IPS DF 6.9 (cell line): Measurements from ENCODE around the gene TMSB15C.
"Not testable (repeated sequence)": the region's sequence is repeated elsewhere in the genome, so short reads cannot be mapped to it uniquely, and the experiment has no call there.

Experiments used
- DNase-seq: peaks from one replicate; pipeline ENCODE4 v3.0.0-alpha.2; 2013; ENCODE audit warnings: low read depth, low spot score
- H3K27ac ChIP-seq: one replicate; pipeline ENCODE4 v1.5.1; 2013; ENCODE audit warnings: low read length, control low read depth
- H3K27me3 ChIP-seq: 2 replicates; pipeline ENCODE4 v1.6.1; 2013; ENCODE audit warnings: mild to moderate bottlenecking, low read length; ENCODE audit not compliant: control insufficient read depth, insufficient read depth
- H3K36me3 ChIP-seq: 2 replicates; pipeline ENCODE4 v1.6.1; 2013; ENCODE audit warnings: low read length; ENCODE audit not compliant: control insufficient read depth, insufficient read depth
- H3K4me1 ChIP-seq: 2 replicates; pipeline ENCODE4 v1.6.1; 2013; ENCODE audit warnings: low read length; ENCODE audit not compliant: control insufficient read depth, insufficient read depth
- H3K4me3 ChIP-seq: 2 replicates; pipeline ENCODE4 v1.5.1; 2013; ENCODE audit warnings: mild to moderate bottlenecking, low read length
- H3K9me3 ChIP-seq: 2 replicates; pipeline ENCODE4 v1.6.1; 2013; ENCODE audit warnings: low read length, inconsistent platforms; ENCODE audit not compliant: control insufficient read depth, insufficient read depth
- WGBS: extraction: QIAGEN DNeasy Blood & Tissue Kit; methylation state at CpG from one replicate; pipeline ENCODE4 v1.1.7; 2013; ENCODE audit warnings: mixed read lengths, missing lambda C conversion rate; ENCODE audit not compliant: insufficient read length, insufficient coverage; 5-methylcytosine and 5-hydroxymethylcytosine counted together

Gene TMSB15C

GRCh38 chrX:104104676-104105075, 28.6 kb upstream of the TMSB15C start:
- whole genome bisulfite sequencing = no CpG with 5 or more reads among the region's 10 CpGs
- H3K27ac ChIP-seq = no peak overlapping the region

GRCh38 chrX:104098919-104099318, 22.9 kb upstream of the TMSB15C start:
- DNase-seq = no peak
- Histone ChIP-seq H3K27ac (no peak overlapping the region), H3K9me3 (no peaks in the 10 kb centered on the region), H3K36me3 (no peaks in the 10 kb centered on the region), H3K4me3 (no peak overlapping the region), H3K27me3 (no peaks in the 10 kb centered on the region), H3K4me1 (no peaks in the 10 kb centered on the region)

More at GRCh38 chrX:104104676-104105075, 28.6 kb upstream of the TMSB15C start:
- Histone ChIP-seq H3K4me1 (no peaks in the 10 kb centered on the region), H3K4me3 (no peak overlapping the region), H3K36me3 (no peaks in the 10 kb centered on the region), H3K27me3 (no peaks in the 10 kb centered on the region), H3K9me3 (no peaks in the 10 kb centered on the region)
- no peak for DNase-seq

GRCh38 chrX:104098151-104098808, 22.2 kb upstream of the TMSB15C start:
- Histone ChIP-seq H3K4me1 (no peaks in the 10 kb centered on the region), H3K9me3 (no peaks in the 10 kb centered on the region), H3K27ac (no peak overlapping the region), H3K36me3 (no peaks in the 10 kb centered on the region), H3K4me3 (no peak overlapping the region), H3K27me3 (no peaks in the 10 kb centered on the region)
- no CpG with 5 or more reads among the region's 4 CpGs for WGBS
- no peak for DNase-seq

- Histone ChIP-seq H3K27me3 (no peaks in the 10 kb centered on the region), H3K9me3 (no peaks in the 10 kb centered on the region), H3K4me3 (no peak overlapping the region), H3K4me1 (no peaks in the 10 kb centered on the region), H3K36me3 (no peaks in the 10 kb centered on the region), H3K27ac (no peak overlapping the region)
- no CpG with 5 or more reads among the region's 7 CpGs for WGBS
- DNase-seq = no peak
Measured at GRCh38 chrX:104085919-104086318, 9.9 kb upstream of the TMSB15C start.

- H3K27me3 ChIP-seq = no peaks in the 10 kb centered on the region
- no CpG with 5 or more reads among the region's 7 CpGs for WGBS
- DNase-seq = no peak
Measured at GRCh38 chrX:104085477-104085876, 9.4 kb upstream of the TMSB15C start.

GRCh38 chrX:104084534-104085277, 8.7 kb upstream of the TMSB15C start:
- no peak overlapping the region for H3K27ac ChIP-seq
- no peaks in the 10 kb centered on the region for H3K27me3 ChIP-seq
- no peak for DNase-seq
- H3K9me3 ChIP-seq = no peaks in the 10 kb centered on the region
- no peak overlapping the region for H3K4me3 ChIP-seq
- H3K4me1 ChIP-seq = no peaks in the 10 kb centered on the region
- no peaks in the 10 kb centered on the region for H3K36me3 ChIP-seq
- no CpG with 5 or more reads among the region's 5 CpGs for WGBS

More at GRCh38 chrX:104085477-104085876, 9.4 kb upstream of the TMSB15C start:
- H3K4me3 ChIP-seq = no peak overlapping the region
- H3K27ac ChIP-seq = no peak overlapping the region
- H3K36me3 ChIP-seq = no peaks in the 10 kb centered on the region
- H3K9me3 ChIP-seq = no peaks in the 10 kb centered on the region
- H3K4me1 ChIP-seq = no peaks in the 10 kb centered on the region

GRCh38 chrX:104084063-104084462, 8.0 kb upstream of the TMSB15C start:
- no peak for DNase-seq
- H3K36me3 ChIP-seq = no peaks in the 10 kb centered on the region
- no peak overlapping the region for H3K27ac ChIP-seq
- H3K9me3 ChIP-seq = no peaks in the 10 kb centered on the region
- no peak overlapping the region for H3K4me3 ChIP-seq
- H3K27me3 ChIP-seq = no peaks in the 10 kb centered on the region
- no peaks in the 10 kb centered on the region for H3K4me1 ChIP-seq
- no CpG with 5 or more reads among the region's 4 CpGs for WGBS

- no CpG with 5 or more reads among the region's 6 CpGs for whole genome bisulfite sequencing
- H3K4me3 ChIP-seq, H3K4me1 ChIP-seq, H3K36me3 ChIP-seq, H3K9me3 ChIP-seq, H3K27me3 ChIP-seq, H3K27ac ChIP-seq, DNase-seq: not testable (repeated sequence)
Measured at GRCh38 chrX:104077854-104078253, 1.8 kb upstream of the TMSB15C start.

- not testable (repeated sequence) for H3K27ac ChIP-seq, H3K4me3 ChIP-seq, H3K36me3 ChIP-seq, H3K27me3 ChIP-seq, H3K4me1 ChIP-seq, H3K9me3 ChIP-seq, DNase-seq
- no CpG with 5 or more reads among the region's 18 CpGs for WGBS
Measured at GRCh38 chrX:104062636-104063035, 13.4 kb downstream of the TMSB15C start.

GRCh38 chrX:104054956-104055355, 21.1 kb downstream of the TMSB15C start:
- no CpG with 5 or more reads among the region's 13 CpGs for WGBS
- H3K4me3 ChIP-seq, DNase-seq, H3K36me3 ChIP-seq, H3K9me3 ChIP-seq, H3K27ac ChIP-seq, H3K27me3 ChIP-seq, H3K4me1 ChIP-seq: not testable (repeated sequence)

GRCh38 chrX:104047171-104047570, 28.9 kb downstream of the TMSB15C start:
- no peaks in the 10 kb centered on the region for H3K27me3 ChIP-seq
- no CpG with 5 or more reads among the region's 13 CpGs for WGBS

More at GRCh38 chrX:104047171-104047570, 28.9 kb downstream of the TMSB15C start:
- DNase-seq = no peak
- Histone ChIP-seq H3K4me3 (no peak overlapping the region), H3K36me3 (no peaks in the 10 kb centered on the region), H3K9me3 (no peaks in the 10 kb centered on the region), H3K4me1 (no peaks in the 10 kb centered on the region), H3K27ac (no peak overlapping the region)
